SK-N-SH (cell line): Measurements from ENCODE around the gene BTBD9. TPM values are rescaled to one million over a fixed set of nuclear protein-coding genes. Genes with fewer than 3 reads are reported as not detected.

Experiments used
- CTCF ChIA-PET: fragments of 300-600, 350-600 bp; formaldehyde crosslinking; extraction: SDS; loops from one replicate; lab custom pipeline; 2021; lab: Yijun Ruan, JAX
- POLR2A ChIA-PET: fragments of 350-600 bp; sonication (Branson Sonifier 250); formaldehyde crosslinking; extraction: SDS; loops from one replicate; lab custom pipeline; 2020; ENCODE audit warnings: antibody characterized with exemption, inconsistent platforms; lab: Yijun Ruan, JAX
- DNase-seq: peaks from one replicate; pipeline ENCODE4 v3.0.0; 2012
- H2AFZ ChIP-seq: fragments of 200-600 bp; sonication (generic); 2 replicates; pipeline ENCODE4 v1.8.1; 2016; ENCODE audit warnings: antibody characterized with exemption, mild to moderate bottlenecking, low read depth
- H3F3A ChIP-seq: fragments of 200-600 bp; sonication (generic); replicated peaks from 2 replicates; pipeline ENCODE3; 2016; ENCODE audit warnings: antibody characterized with exemption, mild to moderate bottlenecking; ENCODE audit not compliant: insufficient read depth
- H3K27ac ChIP-seq, 2 experiments: fragments of 200-500 bp in 1 of 2; fragments of 200-600 bp in 1 of 2; sonication (Bioruptor generic) in 1 of 2; sonication (generic), shearing (Covaris generic) in 1 of 2; 2 replicates each; pipeline versions ENCODE4 v1.5.1 to v1.6.1; 2014 to 2016; ENCODE audit warnings: low read depth in 2 of 2, inconsistent platforms in 1 of 2, low read length in 1 of 2, mild to moderate bottlenecking in 1 of 2, mixed read lengths in 1 of 2
- H3K27me3 ChIP-seq: fragments of 200-600 bp; sonication (generic), shearing (Covaris generic); 2 replicates; pipeline ENCODE4 v1.6.1; 2016; ENCODE audit warnings: mixed run types; ENCODE audit not compliant: insufficient read depth
- H3K36me3 ChIP-seq, 2 experiments: fragments of 200-500 bp in 1 of 2; fragments of 200-600 bp in 1 of 2; sonication (Bioruptor generic) in 1 of 2; sonication (generic) in 1 of 2; replicated peaks in 1 of 2; 2 replicates each; pipeline versions ENCODE3 to v1.5.1; 2014 to 2016; ENCODE audit warnings: low read length in 1 of 2, mild to moderate bottlenecking in 1 of 2; ENCODE audit not compliant: insufficient read depth in 2 of 2, control insufficient read depth in 1 of 2
- H3K4me1 ChIP-seq, 2 experiments: fragments of 200-500 bp in 1 of 2; fragments of 200-600 bp in 1 of 2; sonication (Bioruptor generic) in 1 of 2; sonication (generic), shearing (Covaris generic) in 1 of 2; 2 replicates each; pipeline versions ENCODE4 v1.5.1 to v1.6.1; 2014 to 2016; ENCODE audit warnings: low read depth in 1 of 2, low read length in 1 of 2, mixed run types in 1 of 2; ENCODE audit not compliant: insufficient read depth in 2 of 2, control insufficient read depth in 1 of 2
- H3K4me2 ChIP-seq: fragments of 200-600 bp; sonication (generic), shearing (Covaris generic); 2 replicates; pipeline ENCODE4 v1.6.1; 2017; ENCODE audit warnings: mixed run types
- H3K4me3 ChIP-seq, 2 experiments: fragments of 200-500 bp in 1 of 2; fragments of 200-600 bp in 1 of 2; sonication (Bioruptor generic) in 1 of 2; sonication (generic), shearing (Covaris generic) in 1 of 2; 2 replicates each; pipeline versions ENCODE4 v1.5.1 to v1.8.1; 2014 to 2016; ENCODE audit warnings: low read depth in 2 of 2, inconsistent platforms in 1 of 2, low read length in 1 of 2, mild to moderate bottlenecking in 1 of 2, mixed read lengths in 1 of 2, moderate library complexity in 1 of 2
- H3K79me2 ChIP-seq: fragments of 200-600 bp; sonication (generic); 2 replicates; pipeline ENCODE4 v1.8.1; 2017; ENCODE audit warnings: mild to moderate bottlenecking; ENCODE audit not compliant: insufficient read depth
- H3K9ac ChIP-seq: fragments of 200-600 bp; sonication (generic); 2 replicates; pipeline ENCODE4 v1.6.1; 2017; ENCODE audit warnings: mixed run types
- H3K9me2 ChIP-seq: fragments of 200-600 bp; sonication (generic); 2 replicates; pipeline ENCODE4 v1.6.1; 2017; ENCODE audit warnings: mixed run types
- H3K9me3 ChIP-seq: fragments of 200-600 bp; sonication (generic); 2 replicates; pipeline ENCODE4 v1.6.1; 2017; ENCODE audit warnings: mixed run types, mild to moderate bottlenecking, moderate library complexity
- H4K20me1 ChIP-seq: fragments of 200-600 bp; sonication (generic); 2 replicates; pipeline ENCODE4 v1.6.1; 2017; ENCODE audit warnings: mild to moderate bottlenecking, mixed run types; ENCODE audit not compliant: insufficient read depth
- CTCF ChIP-seq: fragments of 200-600 bp; sonication (generic); IDR thresholded peaks from 2 replicates; pipeline ENCODE4 v1.6.1; 2017; ENCODE audit warnings: antibody characterized with exemption, mild to moderate bottlenecking, moderate library complexity
- EP300 ChIP-seq, 2 experiments: IDR thresholded peaks; 2 replicates each; pipeline versions ENCODE4 v1.4.0 to v1.6.1; 2012; ENCODE audit warnings: borderline replicate concordance in 1 of 2, low read depth in 1 of 2, low read length in 1 of 2
- FOSL2 ChIP-seq: IDR thresholded peaks from 2 replicates; pipeline ENCODE4 v1.4.0; 2012; ENCODE audit warnings: low read depth, mild to moderate bottlenecking, moderate library complexity, borderline replicate concordance
- FOXM1 ChIP-seq: IDR thresholded peaks from 2 replicates; pipeline ENCODE4 v1.4.0; 2012; ENCODE audit warnings: low read depth, mild to moderate bottlenecking
- GATA2 ChIP-seq: sonication (generic); formaldehyde crosslinking; IDR thresholded peaks from 2 replicates; pipeline ENCODE4 v1.5.0; 2020; ENCODE audit warnings: mild to moderate bottlenecking, missing genetic modification reagents
- JUND ChIP-seq: IDR thresholded peaks from 2 replicates; pipeline ENCODE4 v1.4.0; 2012
- MAX ChIP-seq: IDR thresholded peaks from 2 replicates; pipeline ENCODE4 v1.4.0; 2012; ENCODE audit warnings: low read depth
- MEF2A ChIP-seq: IDR thresholded peaks from 2 replicates; pipeline ENCODE4 v1.4.0; 2012; ENCODE audit warnings: low read depth, borderline replicate concordance
- NFIC ChIP-seq: IDR thresholded peaks from 2 replicates; pipeline ENCODE4 v1.4.0; 2012; ENCODE audit warnings: borderline replicate concordance
- RAD21 ChIP-seq: IDR thresholded peaks from 2 replicates; pipeline ENCODE4 v1.6.1; 2012; ENCODE audit warnings: mild to moderate bottlenecking, low read length
- REST ChIP-seq: IDR thresholded peaks from 2 replicates; pipeline ENCODE4 v1.6.1; 2012; ENCODE audit warnings: mild to moderate bottlenecking, low read depth, low read length, moderate library complexity
- RXRA ChIP-seq: IDR thresholded peaks from 2 replicates; pipeline ENCODE4 v1.4.0; 2012; ENCODE audit warnings: low read depth, mild to moderate bottlenecking, borderline replicate concordance
- SIN3A ChIP-seq: IDR thresholded peaks from 2 replicates; pipeline ENCODE4 v1.6.1; 2012; ENCODE audit warnings: low read depth, mild to moderate bottlenecking, low read length, moderate library complexity, borderline replicate concordance
- SMC3 ChIP-seq: IDR thresholded peaks from 2 replicates; pipeline ENCODE4 v1.6.1; 2012; ENCODE audit warnings: low read depth, low read length, improper control_type of control experiment
- TCF12 ChIP-seq: IDR thresholded peaks from 2 replicates; pipeline ENCODE4 v1.4.0; 2012
- YY1 ChIP-seq: IDR thresholded peaks from 2 replicates; pipeline ENCODE4 v1.4.0; 2012; ENCODE audit warnings: low read depth, mild to moderate bottlenecking
- WGBS: methylation state at CpG from one replicate; pipeline ENCODE4 v1.1.6; 2017; ENCODE audit warnings: low lambda C conversion rate; 5-methylcytosine and 5-hydroxymethylcytosine counted together
- polyA plus RNA-seq, 3 experiments: library from polyadenylated mRNA; depleted of rRNA; stranded (reverse); fragments of >200 nt; gene quantifications; 2 replicates each; pipeline ENCODE4 v1.2.3, GENCODE V29; 2012
- TF ChIP-seq, protein P1 (sequence below): fragments of 150-350 bp; IDR thresholded peaks from 2 replicates; pipeline ENCODE4 v1.6.1; 2016; ENCODE audit warnings: mild to moderate bottlenecking, low read depth, low read length
- TF ChIP-seq, protein P2 (sequence below): IDR thresholded peaks from 2 replicates; pipeline ENCODE4 v1.4.0; 2012; ENCODE audit warnings: low read depth, borderline replicate concordance

BTBD9 gene
- polyA plus RNA-seq, 1 of the 3 experiments (the other 2 are of a cell fraction), result 2.2 TPM

GRCh38 chr6:38225766-38226165, 414.0 kb downstream of the BTBD9 start:
- no peaks in the 10 kb centered on the region for H3K9me3 ChIP-seq
- TF ChIP-seq MEF2A, result no peak
- TF ChIP-seq CTCF, result no peak
- no peak for TF ChIP-seq SMC3
- no peak for TF ChIP-seq SIN3A
- no peak for TF ChIP-seq RAD21
- TF ChIP-seq FOXM1, result no peak
- no peak for TF ChIP-seq REST
- no peak for TF ChIP-seq EP300 (IDR thresholded peaks at IDR 0.05; ENCODE audit: borderline replicate concordance in 1 of 2, low read depth in 1 of 2, low read length in 1 of 2)
- no peak for TF ChIP-seq YY1
- no peak for TF ChIP-seq TCF12
- TF ChIP-seq, protein P1, sequence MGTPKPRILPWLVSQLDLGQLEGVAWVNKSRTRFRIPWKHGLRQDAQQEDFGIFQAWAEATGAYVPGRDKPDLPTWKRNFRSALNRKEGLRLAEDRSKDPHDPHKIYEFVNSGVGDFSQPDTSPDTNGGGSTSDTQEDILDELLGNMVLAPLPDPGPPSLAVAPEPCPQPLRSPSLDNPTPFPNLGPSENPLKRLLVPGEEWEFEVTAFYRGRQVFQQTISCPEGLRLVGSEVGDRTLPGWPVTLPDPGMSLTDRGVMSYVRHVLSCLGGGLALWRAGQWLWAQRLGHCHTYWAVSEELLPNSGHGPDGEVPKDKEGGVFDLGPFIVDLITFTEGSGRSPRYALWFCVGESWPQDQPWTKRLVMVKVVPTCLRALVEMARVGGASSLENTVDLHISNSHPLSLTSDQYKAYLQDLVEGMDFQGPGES, result no peak
- TF ChIP-seq MAX, result no peak
- no peak for TF ChIP-seq RXRA
- TF ChIP-seq GATA2, result no peak
- no peak for TF ChIP-seq FOSL2
- TF ChIP-seq, protein P2, sequence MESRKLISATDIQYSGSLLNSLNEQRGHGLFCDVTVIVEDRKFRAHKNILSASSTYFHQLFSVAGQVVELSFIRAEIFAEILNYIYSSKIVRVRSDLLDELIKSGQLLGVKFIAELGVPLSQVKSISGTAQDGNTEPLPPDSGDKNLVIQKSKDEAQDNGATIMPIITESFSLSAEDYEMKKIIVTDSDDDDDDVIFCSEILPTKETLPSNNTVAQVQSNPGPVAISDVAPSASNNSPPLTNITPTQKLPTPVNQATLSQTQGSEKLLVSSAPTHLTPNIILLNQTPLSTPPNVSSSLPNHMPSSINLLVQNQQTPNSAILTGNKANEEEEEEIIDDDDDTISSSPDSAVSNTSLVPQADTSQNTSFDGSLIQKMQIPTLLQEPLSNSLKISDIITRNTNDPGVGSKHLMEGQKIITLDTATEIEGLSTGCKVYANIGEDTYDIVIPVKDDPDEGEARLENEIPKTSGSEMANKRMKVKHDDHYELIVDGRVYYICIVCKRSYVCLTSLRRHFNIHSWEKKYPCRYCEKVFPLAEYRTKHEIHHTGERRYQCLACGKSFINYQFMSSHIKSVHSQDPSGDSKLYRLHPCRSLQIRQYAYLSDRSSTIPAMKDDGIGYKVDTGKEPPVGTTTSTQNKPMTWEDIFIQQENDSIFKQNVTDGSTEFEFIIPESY, result no peak
- TF ChIP-seq NFIC, result no peak
- no peak for TF ChIP-seq JUND
- TF ChIP-seq, all 33 proteins: peak for 0
- Histone ChIP-seq H3K4me2 (no peak overlapping the region), H3F3A (no peaks in the 10 kb centered on the region), H3K27ac (no peak overlapping the region), H3K4me1 (no peaks in the 10 kb centered on the region), H3K9me2 (no peaks in the 10 kb centered on the region), H3K36me3 (no peaks in the 10 kb centered on the region), H3K4me3 (no peak overlapping the region), H3K9ac (no peak overlapping the region), H2AFZ (no peak overlapping the region), H3K27me3 (no peaks in the 10 kb centered on the region), H3K79me2 (no peaks in the 10 kb centered on the region), H4K20me1 (no peaks in the 10 kb centered on the region)
- ChIA-PET CTCF (no interaction called here), POLR2A (no interaction called here)
- DNase-seq, result no peak
- WGBS, result 51% methylated on average over 2 of the region's 2 CpGs
